ENCODE results near the gene MAPK1.
"Not testable (repeated sequence)": the region's sequence is repeated elsewhere in the genome, so short reads cannot be mapped to it uniquely, and the experiment has no call there.

The MAPK1 gene

DNA sequence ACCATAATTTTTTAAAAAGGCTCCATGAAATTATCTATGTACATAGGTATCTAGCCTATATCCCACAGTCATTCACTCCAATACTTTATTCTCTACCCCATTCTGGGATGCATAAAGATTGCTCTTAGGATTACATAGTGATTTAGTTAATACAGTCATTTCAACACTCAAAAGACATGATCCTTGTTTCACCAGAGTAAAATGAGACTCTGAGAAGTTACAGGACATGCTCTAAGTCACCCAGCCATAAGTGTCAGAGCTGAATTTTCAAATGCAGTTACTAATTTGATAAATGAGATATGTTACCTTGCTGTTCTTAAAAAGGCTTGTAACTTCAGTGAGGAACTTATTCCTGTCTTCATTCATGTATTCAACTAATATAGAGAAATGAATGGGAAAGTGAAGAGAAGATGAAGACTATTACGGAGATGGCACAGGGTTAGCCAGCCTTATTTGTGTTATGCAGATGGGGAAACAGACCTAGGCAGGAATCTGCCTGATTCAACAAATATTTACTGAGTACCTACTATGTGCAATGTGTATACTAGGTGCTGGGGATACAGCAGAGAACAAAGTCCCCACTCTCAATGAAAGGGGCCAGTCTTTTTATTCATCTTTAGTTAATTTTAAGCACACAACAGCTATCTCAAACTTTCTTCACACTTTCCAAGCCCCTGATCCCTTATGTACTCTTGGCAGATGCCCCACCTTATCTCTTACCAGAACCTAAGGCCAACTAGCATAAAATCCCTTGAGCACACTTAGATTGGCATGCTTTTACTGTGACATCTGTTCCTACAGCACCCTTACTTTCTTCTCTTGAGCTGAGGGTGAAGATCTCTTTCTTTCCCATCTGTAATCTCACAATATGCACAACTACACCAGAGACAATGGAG is 21.6 kb downstream of the MAPK1 start:
- DNase-seq, result no peak

DNA sequence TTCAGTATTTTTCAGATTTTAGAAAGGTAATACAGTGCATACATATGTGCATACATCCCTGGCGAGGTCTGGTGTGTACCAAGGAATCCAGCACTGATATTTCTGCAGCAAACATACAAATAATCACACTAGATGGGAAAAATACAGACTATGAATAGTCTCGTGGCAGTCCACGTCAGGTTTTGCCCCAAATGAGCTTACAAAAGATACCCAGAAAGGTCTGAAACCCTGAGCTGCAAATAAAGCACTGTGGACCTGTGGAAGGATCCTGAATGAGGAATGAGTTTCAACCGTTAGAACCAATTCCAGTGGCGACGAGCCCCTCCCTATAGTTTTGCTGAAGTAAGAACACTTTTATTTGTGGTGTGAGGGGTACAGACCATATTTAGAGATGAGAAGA is 24.5 kb downstream of the MAPK1 start:
- DNase-seq, result no peak

DNA sequence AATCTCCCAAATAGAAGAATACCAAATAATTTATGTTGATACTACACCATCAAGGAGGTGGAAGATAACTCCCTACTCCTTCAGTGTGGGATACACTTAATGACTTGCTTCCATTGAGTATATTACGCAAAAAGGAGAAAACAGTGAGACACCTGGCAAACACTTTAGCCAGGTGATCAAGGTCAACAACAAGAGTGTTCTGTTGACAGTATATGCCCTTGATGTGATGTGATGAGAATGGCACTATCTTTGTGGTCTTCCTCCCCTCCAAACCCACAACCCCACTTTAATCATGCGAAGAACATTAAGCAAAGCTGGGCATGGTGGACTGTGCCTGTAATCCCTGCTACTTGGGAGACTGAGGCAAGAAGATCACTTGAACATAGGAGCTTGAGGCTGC is 26.0 kb downstream of the MAPK1 start:
- DNase-seq, result no peak

DNA sequence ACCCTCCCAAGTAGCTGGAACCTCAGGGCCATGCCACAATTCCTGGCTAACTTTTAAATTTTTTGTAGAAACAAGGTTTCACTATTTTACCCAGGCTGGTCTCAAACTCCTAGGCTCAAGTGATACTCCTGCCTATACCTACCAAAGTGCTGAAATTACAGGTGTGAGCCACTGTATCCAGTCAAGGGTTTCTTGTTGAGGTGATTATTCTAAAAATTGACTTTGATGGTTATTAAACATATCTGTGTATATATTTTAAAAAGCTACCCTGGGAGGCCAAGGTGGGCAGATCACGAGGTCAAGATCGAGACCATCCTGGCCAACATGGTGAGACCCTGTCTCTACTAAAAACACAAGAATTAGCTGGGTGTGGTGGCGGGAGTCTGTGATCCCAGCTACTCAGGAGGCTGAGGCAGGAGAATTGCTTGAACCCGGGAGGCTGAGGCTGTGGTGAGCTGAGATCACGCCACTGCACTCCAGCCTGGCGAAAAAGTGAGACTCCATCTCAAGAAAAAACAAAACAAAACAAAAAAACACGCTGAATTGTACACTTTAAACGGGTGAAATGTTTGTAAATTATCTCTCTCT is 27.1 kb downstream of the MAPK1 start:
- no peak for DNase-seq

DNA sequence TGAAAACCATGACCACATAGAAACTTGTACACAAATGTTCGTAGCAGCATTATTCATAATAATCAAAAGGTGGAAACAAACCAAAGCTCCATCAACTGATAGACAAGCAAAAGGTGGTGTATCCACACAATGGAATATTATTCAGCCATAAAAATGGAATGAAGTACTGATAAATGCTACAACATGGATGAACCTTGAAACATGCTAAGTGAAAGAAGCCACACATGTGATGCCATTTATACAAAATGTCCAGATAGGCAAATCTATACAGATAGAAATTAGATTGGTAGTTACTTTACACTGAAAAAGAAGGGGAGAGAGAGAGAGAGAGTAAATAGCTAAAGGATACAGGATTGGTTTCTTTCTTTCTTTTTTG is 27.7 kb downstream of the MAPK1 start:
- no peak for DNase-seq

DNA sequence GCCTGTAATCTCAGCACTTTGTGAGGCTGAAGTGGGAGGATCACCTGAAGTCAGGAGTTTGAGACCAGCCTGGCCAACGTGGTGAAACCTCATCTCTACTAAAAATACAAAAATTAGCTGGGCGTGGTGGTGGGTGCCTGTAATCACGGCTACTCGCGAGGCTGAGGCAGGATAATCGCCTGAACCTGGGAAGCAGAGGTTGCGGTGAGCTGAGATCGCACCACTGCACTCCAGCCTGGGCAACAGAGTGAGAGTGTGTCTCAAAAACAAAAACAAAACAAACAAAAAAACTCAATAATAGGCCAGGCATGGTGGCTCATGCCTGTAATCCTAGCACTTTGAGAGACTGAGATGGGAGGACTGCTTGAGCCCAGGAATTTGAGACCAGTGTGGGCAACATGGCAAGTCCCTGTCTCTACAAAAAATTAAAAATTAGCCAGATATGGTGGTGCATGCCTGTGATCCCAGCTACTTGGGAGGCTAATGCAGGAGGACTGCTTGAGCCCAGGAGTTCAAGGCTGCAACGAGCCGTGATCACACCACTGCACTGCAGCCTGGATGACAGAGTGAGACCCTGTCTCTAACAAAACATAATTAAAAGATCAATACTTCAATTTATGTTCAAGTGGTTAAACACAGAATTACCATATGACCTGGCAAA is 28.2 kb downstream of the MAPK1 start:
- not testable (repeated sequence) for DNase-seq

DNA sequence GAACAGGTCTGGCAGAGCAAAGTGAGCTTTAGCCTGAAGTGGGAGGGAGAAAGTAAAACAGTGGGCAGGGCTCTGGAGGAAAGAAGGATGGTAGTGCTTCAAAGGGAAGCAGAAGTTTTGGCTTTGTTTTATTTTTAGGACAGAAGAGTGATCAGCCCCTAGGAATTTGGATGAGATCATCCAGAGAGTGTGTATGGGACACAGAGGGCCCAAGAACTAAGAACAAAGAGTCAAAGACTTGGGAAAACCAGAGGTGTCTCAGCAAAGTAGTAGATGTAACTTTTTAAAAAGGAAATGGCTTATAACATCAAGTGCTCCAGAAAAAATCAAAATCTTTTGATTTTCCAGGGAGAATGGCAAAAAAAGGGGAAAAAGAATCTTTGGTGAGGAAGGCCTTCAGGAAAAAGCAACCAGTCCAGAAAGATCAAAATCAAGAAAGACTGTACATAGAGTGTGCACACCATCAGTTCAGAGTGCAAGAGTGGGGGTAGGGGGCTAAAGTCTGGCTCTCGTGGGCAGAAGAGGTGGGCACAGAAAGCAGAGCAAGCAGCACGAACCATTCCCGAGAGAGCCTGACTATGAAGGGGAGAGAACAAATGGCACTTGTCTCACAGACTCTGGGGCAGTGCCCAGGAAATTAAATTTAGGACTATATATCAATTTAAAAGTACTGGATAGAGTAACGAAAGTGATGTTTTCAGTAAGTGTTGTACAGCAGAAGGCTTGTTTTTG is 30.0 kb downstream of the MAPK1 start:
- no peak for DNase-seq

DNA sequence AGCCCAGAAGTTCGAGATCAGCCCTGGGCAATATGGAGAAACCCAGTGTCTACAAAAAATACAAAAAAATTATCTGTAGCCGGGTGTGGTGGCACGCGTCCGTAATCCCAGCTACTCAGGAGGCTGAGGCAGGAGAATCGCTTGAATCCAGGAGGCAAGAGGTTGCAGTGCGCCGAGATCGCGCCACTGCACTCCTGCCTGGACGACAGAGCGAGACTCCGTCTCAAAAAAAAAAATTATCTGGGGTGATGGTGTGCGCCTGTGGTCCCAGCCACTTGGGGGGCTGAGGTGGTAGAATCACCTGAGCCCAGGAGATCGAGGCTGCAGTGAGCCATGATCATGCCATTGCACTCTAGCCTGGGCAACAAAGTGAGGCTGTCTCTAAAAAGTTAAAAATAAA is 31.0 kb downstream of the MAPK1 start:
- not testable (repeated sequence) for DNase-seq

DNA sequence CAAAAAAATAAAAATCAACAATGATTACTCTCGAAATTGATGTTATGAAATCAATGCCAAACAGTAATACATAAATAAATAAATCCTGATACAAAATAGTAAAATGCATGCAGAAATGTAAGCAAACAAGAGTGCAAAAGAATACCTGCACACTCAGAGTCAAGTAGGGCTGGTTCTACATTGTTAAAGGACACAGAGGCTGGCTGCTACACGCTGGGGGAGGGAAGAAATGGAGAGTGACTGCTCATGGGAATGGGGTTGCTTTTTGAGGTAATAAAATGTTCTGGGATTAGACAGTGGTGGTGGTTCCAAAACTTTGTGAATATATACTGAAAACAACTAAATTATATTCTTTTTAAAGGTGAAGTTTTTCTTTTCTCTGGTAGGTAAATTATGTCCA is 32.1 kb downstream of the MAPK1 start:
- DNase-seq, result no peak

DNA sequence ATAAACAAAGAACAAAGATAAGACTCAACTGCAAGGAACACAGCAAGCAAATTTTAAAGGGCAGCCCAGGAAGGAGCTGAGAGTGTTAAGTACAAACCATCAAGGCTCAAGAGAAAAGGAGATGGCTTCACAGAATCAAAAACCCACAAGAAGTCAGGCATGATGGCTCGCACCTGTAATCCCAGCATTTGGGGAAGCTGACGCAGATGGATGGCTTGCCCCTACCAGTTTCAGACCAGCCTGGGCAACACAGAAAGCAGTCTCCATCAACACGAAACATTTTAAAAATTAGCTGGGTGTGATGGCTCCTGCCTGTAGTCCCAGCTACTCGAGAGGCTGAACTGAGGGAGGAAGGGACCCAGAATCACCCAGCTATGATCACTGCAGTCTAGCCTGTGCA is 32.6 kb downstream of the MAPK1 start:
- DNase-seq, result no peak

DNA sequence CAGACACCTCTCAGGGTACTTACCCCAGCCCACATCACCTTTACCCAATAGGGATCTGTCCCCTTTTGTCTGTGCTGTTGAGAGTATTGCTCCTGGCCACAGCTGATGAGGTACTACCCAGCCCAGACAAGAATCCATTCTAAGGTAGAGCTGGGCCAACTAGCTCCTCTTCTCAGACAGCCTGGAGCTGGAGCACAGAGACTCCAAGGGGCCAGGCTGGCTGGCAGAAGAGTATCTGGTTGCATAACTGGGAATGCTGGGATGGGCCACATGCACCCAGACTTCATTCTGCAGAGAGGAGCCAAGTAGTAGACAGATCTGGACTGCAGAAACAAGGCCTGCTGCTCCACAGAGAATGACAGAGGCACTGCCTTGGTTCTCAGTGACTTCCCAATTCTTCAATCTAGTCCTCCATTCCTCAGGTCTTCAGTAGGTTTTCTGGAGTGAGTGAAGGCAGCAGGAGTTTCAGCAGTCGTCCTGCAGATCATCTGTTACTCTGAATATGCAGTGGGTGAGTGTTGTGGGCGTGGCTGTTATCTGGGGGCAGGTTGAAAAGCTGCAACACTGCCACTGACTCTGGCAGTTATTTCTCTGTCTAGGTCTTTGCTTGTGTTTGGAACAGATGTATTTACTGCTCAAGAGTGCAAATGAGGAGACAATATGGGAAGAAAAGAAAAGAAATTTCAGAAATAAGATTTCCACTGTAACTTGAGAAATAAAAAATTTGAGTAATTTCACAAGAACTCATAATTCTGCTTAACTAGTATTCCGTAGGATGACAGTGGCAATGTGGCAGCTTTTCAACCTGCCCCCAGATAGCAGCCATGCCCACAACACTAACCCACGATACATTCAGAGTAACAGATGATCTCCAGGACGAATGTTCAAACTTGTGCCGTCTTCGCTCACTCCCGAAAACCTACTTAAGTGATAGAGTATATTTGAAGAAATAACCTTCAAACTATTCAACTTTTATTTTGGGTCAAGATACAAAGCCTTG is 34.9 kb downstream of the MAPK1 start:
- DNase-seq, result no peak

DNA sequence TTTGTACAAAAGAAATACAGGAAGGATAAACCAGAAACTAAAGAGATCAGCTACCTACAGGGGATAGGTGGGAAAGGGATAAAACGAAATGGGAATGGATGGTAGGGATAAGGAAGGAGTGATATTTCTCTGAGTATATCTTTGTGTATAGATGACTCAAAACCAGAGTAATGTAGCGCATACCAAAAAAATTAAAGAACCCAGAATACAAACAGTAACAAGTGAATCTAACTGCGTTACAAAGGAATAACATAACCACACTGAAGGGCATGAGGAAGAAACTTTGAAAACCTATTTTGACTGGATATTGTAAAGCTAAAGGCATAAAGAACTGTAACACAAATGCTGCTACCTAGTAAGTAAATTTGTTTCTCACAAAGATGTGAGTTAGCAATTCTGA is 37.9 kb downstream of the MAPK1 start:
- no peak for DNase-seq

DNA sequence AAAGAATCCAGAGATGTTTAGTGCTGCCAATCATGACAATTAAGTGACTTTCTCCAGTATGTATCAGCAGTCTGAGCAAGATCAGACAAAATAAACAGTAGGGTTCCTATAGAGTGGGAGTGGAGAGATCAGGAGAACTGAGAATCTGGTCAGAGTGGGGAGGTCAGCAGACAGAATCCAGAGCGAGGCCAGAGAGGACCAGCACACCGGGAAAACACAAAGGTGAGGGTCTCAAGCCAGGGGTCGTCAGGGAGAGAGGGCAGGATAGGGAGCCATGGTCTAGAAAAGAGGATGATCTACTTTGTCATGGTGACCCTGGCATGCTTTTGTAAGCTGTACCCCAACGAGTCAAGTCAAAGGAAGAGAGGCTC is 39.2 kb downstream of the MAPK1 start:
- DNase-seq, result no peak

DNA sequence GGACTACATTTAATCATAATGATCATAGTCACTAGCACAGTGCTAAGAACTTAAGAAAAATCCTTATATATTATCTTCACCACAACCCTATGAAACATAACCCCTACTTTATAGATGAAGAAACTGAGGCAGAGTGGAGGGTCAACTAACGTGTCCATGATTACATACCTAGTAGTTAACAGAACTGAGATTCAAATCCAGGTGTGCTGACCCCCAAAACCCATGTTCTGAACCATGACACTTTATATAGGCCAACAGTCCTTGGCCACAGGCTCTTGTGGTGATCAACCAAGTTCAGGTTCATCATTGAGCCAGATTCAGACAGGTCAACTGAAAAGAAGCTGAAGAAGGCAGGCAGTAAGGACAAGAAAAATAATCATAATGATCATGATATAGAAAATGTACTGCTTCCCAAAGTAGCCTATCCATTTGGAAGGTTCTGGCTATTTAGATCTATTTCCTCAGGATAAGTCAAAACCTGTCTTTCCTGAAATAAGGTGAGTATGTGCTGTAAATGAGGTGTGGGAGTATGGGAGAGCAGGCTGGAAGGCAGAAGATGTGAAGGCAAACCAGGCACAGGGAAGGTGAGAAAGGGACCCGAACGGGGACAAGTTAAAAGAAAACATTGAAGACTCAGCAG is 39.7 kb downstream of the MAPK1 start:
- no peak for DNase-seq

DNA sequence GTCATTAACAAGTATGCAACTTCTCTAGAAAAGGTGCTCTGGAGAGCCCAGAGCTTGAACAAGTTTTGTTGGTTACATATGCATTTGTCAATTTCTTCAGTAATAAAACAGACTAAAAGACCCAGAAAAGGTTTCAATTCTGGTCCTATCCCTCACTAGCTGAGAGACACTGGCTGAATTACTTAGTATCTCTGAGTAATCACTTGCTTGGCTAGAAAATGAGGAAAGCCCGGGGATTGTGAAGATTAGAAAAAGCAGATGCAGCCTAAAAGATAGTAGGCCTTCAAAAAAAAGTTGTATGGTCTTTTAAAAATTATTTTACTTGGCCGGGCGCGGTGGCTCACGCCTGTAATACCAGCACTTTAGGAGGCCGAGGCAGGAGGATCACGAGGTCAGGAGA is 41.2 kb downstream of the MAPK1 start:
- no peak for DNase-seq

DNA sequence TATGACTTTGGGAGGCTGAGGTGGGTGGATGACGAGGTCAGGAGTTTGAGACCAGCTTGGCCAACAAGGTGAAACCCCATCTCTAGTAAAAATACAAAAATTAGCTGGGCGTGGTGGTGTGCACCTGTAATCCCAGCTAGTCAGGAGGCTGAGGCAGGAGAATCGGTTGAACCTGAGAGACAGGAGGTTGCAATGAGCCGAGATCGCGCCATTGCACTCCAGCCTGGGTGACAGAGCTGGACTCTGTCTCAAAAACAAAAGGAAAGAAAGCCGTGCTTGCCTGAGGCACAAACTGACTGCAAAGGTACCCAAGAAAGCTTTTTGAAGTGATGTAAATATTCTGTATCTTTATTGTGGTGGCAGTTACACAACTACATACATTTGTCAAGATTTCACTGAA is 42.5 kb downstream of the MAPK1 start:
- not testable (repeated sequence) for DNase-seq

DNA sequence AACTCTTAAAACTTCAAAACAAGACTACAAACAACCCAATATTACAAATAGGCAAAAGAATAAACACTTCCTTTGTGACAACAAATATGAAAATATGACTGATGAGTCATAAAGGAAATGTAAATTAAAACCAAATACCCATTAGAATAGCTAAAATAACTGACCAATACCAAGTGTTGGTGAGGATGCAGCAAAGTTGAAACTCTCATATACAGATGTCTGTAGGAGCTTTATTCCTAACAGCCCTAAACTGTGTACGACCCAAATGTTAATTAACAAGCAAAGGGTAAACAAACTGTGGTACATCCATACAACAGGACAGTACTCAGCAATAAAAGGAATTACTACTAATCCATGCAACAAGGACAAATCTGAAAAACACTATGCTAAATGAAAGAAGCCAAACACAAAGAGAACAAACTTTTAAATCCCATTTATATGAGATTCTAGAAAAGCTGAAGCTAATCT is 43.0 kb downstream of the MAPK1 start:
- no peak for DNase-seq

DNA sequence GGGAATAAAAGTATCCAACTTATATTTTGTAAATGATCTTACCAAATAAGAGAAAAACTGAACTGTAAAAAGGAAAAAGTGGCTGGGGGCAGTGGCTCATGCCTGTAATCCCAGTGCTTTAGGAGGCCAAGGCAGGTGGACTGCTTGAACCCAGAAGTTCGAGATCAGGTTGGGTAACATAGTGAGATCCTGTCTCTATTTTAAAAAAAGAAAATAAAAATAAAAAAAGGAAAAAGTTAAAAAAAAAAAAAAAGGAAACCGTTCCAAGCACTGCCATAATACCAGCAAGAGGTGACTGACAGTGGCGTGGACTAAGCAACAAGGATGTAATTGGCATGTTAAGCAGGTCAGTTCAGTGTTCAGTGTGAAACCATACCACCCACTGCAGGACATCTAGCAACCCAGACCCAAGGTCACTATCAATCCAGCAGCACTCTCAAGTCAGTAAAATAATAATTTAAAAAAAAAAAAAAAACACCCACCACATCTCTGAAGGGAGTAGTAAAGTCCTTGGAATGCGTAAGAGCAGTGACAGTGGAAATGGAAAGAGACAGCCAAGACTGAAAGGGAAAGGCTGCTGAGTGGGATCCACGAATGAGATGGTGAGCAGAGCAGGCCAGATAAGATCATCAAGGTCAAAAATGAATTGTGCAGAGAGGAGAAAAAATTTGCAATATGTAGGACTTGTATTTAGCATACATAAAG is 43.6 kb downstream of the MAPK1 start:
- DNase-seq, result no peak

DNA sequence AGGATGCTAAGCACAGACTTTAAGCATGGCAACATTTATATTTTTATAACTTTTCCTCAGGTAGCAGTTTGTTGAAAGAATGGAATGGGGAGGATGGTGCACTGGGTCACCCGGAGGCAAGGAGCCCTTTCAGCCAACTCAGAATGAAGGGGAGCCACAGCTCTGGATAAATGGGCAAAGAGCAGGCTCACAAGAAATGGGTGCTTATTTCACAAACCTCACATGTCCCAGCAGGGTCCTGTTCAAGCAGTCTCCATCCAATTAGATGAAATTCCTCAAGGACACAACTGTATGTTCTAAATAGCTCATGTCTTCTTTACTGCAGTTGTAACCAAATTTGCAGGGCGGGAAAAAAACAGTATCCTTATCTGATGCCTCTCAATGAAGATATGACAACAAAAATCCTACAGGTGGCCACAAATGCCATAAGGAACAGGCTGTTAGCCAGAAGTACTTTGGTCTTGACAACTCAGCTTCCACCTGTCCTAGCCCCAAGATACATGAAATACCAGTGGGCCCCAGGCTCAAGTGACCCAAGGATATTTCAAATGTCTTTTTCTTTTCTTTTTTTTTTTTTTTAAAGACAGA is 48.2 kb downstream of the MAPK1 start:
- no peak for DNase-seq

DNA sequence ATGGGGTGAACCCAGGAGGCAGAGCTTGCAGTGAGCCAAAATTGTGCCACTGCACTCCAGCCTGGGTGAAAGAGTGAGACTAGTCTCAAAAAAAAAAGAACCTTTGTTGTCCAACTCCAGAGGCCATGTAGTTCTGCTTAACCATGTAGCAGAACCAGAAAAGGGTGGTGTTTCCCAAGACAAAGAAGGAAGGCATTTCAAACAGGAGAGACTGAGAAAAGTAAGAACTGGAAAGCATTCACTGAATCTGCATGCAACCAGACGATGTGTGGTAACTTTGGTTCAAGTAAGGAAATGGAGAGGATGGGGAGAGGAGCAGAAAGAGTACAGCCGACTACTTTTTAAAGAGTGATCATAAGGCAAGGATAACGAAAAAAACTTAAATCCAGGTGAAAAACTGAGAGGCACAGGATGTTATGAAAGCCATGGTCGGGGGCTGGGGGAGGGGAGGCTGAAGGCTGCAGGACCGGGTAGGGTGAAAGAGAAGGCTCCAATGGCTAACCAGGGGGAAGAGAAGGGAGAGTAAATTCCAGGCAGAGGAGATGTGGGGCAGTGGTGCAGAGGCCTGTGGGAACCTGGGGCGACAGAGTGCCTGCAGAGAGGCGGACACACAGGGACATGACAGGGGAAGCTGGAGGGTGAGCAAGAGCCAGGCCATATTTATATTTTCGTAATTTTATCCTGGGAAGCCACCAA is 48.8 kb downstream of the MAPK1 start:
- no peak for DNase-seq

Data from NCI-H1048 (cell line).